ENCODE data around the gene DNAJC5.
A peak's percentile ranks its signal among the peaks of the same experiment; 100 is the strongest.

Gene DNAJC5

DNA sequence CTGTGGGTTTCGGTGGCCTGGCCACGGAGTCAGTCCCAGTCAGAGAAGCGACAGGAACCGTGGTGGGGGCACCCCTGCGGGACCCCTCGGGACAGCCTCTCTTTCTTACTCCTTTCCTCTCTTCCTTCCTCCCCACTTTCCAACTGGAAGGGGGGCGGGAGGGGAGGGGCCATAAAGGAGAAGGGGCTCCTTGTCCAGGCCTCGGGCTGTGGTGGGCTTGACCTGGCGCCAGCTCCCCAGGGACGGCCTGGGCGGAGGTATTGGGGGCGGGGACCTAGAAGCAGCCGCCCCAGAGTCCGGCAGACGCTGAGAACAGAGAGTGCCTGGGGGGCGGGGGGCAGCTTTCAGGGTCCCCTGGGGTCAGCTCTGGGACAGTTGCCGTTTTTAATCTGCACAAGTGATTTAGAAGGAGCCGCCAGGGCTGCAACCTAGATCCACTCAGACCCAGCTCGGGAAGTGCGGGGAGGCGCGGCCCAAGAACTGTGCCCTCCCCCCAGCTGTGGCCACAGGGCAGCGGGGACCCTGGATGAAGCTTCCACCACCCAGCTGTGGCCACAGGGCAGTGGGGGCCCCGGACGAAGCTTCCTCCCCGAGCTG lies 40.1 kb upstream of the DNAJC5 start:
- Histone ChIP-seq H3K4me1 (ENCODE audit: control insufficient read depth, insufficient read depth, low read length, poor library complexity, severe bottlenecking) (peaks cover 42% of the 10 kb centered on the region), H3K4me3 (ENCODE audit: extremely low read depth, insufficient read depth, low read length, poor library complexity, severe bottlenecking) (no peak overlapping the region), H3K9me3 (ENCODE audit: control insufficient read depth, low read length) (no peaks in the 10 kb centered on the region), H3K27ac (ENCODE audit: low read depth, low read length, severe bottlenecking) (peak overlapping the region; percentile 69), H3K36me3 (ENCODE audit: control insufficient read depth, insufficient read depth, low read length) (no peaks in the 10 kb centered on the region)
- WGBS, 2 experiments (ENCODE audit: insufficient coverage in 2 of 2), result 31 to 41% methylated on average over 13 to 21 of the region's 26 CpGs

DNA sequence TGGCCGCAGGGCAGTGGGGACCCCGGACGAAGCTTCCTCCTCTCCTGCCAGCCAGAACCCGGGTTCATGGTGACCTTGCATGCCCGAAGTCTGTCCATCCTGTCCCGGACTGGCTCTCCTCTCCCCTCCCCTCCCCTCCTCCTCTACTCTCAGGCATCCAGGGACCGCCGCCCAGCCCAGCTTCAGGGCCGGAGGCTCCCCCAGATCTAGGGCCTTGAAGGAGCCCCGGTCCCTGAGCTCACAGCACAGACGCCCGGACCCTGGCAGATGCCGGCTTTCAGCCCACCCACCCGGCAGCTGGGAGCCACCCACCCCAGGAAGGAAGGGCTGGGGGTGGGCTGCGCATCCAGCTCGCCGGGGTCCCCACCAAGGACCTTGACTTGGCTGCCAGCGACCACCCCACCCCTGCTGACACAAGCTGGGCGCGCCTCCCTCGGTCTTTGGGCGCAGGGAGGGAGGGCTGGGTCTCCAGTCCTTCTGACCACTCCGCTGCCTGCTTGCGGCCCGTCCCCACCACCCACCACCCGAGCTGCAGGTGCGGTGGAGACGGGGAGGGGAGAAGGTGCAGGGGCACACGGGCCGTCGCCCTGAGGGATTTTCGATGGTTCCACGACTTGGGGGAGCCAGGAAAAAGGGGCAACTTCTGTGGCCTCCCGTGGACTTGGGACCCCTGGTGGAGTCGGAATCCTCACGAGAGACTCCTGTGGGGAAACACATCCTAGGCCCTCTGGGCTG lies 39.4 kb upstream of the DNAJC5 start:
- 58 to 65% methylated on average over 20 to 25 of the region's 36 CpGs for WGBS, 2 experiments (ENCODE audit: insufficient coverage in 2 of 2)
- Histone ChIP-seq H3K4me1 (ENCODE audit: control insufficient read depth, insufficient read depth, low read length, poor library complexity, severe bottlenecking) (peaks cover 42% of the 10 kb centered on the region), H3K9me3 (ENCODE audit: control insufficient read depth, low read length) (no peaks in the 10 kb centered on the region), H3K36me3 (ENCODE audit: control insufficient read depth, insufficient read depth, low read length) (peaks cover 3% of the 10 kb centered on the region), H3K27ac (ENCODE audit: low read depth, low read length, severe bottlenecking) (peak overlapping the region; percentile 69), H3K4me3 (ENCODE audit: extremely low read depth, insufficient read depth, low read length, poor library complexity, severe bottlenecking) (no peak overlapping the region)

DNA sequence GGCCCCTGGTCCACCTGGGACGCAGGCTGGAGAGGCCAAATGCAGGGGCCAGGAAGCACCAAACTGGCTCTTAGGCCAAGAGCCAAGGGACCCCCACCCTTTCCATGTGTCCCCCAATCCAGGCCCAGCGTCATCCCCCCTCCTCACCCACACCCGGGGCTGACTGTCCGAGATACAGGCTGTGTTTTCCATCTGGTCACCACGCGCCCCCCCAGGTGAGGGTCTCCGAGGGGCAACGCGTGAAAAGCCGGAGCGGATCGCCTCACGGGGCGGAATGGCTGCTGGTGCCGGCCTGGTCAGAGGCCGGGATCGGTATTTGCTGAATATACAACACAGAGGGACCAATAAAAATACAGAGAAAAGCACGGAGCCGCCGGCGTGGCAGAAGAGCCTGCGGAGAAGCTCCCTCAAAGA lies 38.8 kb upstream of the DNAJC5 start:
- peaks cover 5% of the 10 kb centered on the region for H3K36me3 ChIP-seq (ENCODE audit: control insufficient read depth, insufficient read depth, low read length)
- no peak overlapping the region for H3K4me3 ChIP-seq (ENCODE audit: extremely low read depth, insufficient read depth, low read length, poor library complexity, severe bottlenecking)
- peaks cover 42% of the 10 kb centered on the region for H3K4me1 ChIP-seq (ENCODE audit: control insufficient read depth, insufficient read depth, low read length, poor library complexity, severe bottlenecking)
- no peaks in the 10 kb centered on the region for H3K9me3 ChIP-seq (ENCODE audit: control insufficient read depth, low read length)
- no peak overlapping the region for H3K27ac ChIP-seq (ENCODE audit: low read depth, low read length, severe bottlenecking)
- 73 to 79% methylated on average over 17 to 18 of the region's 22 CpGs for WGBS, 2 experiments (ENCODE audit: insufficient coverage in 2 of 2)

DNA sequence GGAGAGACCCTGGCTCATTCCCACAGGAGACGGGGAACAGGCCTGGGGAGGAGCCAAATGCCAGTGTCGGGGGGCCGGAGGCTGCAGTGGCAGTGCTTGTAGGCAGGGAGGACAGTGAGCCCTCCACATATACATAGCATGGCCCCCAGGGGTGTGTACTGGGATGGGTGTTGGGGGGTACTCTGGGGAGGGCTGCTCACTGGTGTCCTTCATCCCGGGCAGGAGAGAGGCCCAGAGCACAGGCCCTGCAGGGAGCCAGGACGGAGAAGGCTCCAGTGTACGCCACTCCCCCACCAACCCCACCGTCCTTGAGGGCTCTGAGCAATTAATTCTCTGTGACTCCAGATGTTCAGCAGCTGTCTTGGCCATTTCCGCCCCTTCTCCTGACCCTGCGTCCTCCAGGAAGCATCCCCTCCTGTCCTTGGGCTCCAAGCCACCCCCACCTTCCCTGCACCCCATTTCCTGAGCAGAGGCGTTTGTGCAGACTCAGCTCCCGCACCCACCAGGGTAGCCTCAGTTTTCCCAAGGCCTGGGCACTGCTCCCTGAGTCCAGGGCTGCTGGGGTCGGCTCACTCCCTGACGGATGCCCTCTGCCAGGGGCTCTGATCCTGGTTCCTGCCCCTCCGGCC lies 37.0 kb upstream of the DNAJC5 start:
- Histone ChIP-seq H3K4me3 (ENCODE audit: extremely low read depth, insufficient read depth, low read length, poor library complexity, severe bottlenecking) (no peak overlapping the region), H3K9me3 (ENCODE audit: control insufficient read depth, low read length) (no peaks in the 10 kb centered on the region), H3K4me1 (ENCODE audit: control insufficient read depth, insufficient read depth, low read length, poor library complexity, severe bottlenecking) (peaks cover 42% of the 10 kb centered on the region), H3K36me3 (ENCODE audit: control insufficient read depth, insufficient read depth, low read length) (peaks cover 12% of the 10 kb centered on the region), H3K27ac (ENCODE audit: low read depth, low read length, severe bottlenecking) (peak overlapping the region; percentile 85)
- WGBS, 2 experiments (ENCODE audit: insufficient coverage in 2 of 2), result 75 to 83% methylated on average over 9 to 10 of the region's 14 CpGs

DNA sequence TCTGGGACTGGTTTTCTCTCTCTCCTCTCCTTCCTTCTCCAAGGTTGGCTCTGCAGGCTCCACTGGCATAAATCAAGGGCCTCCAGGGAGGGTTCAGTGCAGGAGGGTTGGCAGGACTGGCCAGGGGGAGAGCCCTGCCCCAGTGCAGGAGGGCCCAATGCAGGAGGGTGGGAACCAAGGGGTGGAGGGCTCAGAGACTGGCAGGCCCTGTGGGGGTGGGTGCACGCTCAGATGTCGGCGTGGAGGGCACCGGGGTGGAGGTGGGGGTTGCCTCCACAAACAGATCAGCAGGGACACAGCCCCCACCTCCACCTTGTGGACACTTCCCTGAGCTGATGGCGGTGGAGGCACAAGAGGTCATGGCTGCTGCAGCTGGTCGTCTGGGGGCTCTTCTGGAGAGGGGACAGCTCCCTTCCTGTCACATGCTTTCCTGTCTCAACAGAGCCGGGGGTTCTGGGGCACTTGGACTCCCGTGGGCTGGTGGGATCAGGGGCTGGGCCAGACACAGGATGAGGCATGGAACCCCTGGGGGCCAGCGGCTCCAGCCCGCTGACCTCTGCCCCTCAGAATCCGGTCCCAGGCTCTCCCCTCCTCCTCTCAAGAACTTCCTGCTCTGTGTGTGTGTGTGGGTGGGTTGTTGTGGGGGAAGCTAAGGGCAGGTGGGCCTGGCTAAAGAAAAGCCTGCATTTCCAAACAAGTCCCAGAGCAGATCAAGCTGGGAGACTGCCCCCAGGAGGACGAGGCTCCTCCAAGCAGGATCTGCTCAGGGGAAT lies 36.3 kb upstream of the DNAJC5 start:
- Histone ChIP-seq H3K36me3 (ENCODE audit: control insufficient read depth, insufficient read depth, low read length) (peaks cover 18% of the 10 kb centered on the region), H3K27ac (ENCODE audit: low read depth, low read length, severe bottlenecking) (peak overlapping the region; percentile 85), H3K4me1 (ENCODE audit: control insufficient read depth, insufficient read depth, low read length, poor library complexity, severe bottlenecking) (peaks cover 39% of the 10 kb centered on the region), H3K9me3 (ENCODE audit: control insufficient read depth, low read length) (no peaks in the 10 kb centered on the region), H3K4me3 (ENCODE audit: extremely low read depth, insufficient read depth, low read length, poor library complexity, severe bottlenecking) (no peak overlapping the region)
- WGBS, 2 experiments (ENCODE audit: insufficient coverage in 2 of 2), result 18 to 25% methylated on average over 7 to 8 of the region's 12 CpGs

DNA sequence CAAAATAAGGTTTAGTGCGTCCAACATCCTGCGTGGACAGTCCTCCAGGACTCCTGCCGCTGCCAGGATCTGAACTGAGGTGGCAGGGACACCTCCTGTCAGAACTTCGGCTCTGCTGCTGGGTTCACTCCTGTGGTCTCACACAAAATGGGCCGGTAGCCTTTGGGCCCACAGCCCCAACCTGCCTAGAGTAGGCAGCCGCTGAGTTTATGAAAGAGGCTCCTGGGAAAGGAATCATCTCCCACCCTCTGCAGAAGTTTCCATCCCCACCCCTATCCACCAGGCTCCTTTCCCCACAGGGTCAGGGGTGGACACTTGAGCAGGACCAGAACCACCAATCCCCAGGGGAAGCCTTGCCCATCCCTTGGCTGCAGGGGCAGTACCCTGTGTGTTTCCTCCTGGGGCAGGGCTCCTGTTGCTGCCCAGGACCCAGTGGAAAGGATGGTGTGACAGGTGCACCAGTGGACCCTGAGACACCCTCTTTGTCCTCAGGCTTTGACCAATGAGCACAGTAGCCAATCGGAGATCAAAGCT lies 35.7 kb upstream of the DNAJC5 start:
- no peaks in the 10 kb centered on the region for H3K9me3 ChIP-seq (ENCODE audit: control insufficient read depth, low read length)
- peaks cover 33% of the 10 kb centered on the region for H3K4me1 ChIP-seq (ENCODE audit: control insufficient read depth, insufficient read depth, low read length, poor library complexity, severe bottlenecking)
- H3K36me3 ChIP-seq (ENCODE audit: control insufficient read depth, insufficient read depth, low read length), result peaks cover 20% of the 10 kb centered on the region
- H3K27ac ChIP-seq (ENCODE audit: low read depth, low read length, severe bottlenecking), result peak overlapping the region; percentile 85
- WGBS, 2 experiments (ENCODE audit: insufficient coverage in 2 of 2), result 56 to 66% methylated on average over 6 to 7 of the region's 7 CpGs
- H3K4me3 ChIP-seq (ENCODE audit: extremely low read depth, insufficient read depth, low read length, poor library complexity, severe bottlenecking), result no peak overlapping the region

DNA sequence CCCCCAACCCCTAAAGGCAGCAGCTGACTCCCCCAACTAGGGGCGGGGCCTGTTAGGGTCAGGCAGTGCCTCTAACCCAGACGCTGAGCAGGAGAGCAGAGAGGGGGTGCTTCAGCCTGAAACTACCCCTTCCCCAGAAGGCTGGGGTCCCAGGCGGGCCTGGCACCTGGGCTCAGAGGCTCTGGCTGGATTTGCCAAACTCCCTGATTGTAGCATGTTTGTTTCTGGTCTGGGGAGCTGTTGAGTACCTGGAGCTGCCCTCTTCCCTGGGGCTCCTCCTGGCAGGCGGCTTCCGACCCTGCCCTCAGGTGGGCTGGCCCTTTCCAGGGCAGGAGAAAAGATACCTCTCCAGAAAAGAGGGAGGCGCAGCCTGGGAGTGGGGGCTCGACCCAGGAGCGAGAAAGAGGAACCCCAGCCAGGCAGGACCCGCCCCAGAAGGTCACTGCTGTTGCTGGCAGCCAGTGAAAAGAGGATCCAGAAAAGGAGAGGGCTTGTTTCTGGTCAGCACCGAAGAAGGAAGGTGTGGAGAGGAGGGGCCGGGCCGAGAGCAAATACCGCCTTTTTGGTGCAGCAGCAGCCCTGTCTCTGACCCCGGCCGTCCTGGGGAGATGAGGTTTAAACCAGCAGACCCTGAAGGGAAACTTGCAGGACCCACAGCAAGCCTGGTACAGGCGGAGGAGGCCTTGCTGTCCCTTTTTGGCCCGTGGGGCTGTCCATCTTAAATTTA lies 34.4 kb upstream of the DNAJC5 start:
- H3K9me3 ChIP-seq (ENCODE audit: control insufficient read depth, low read length), result no peaks in the 10 kb centered on the region
- 84 to 89% methylated on average over 12 to 17 of the region's 17 CpGs for WGBS, 2 experiments (ENCODE audit: insufficient coverage in 2 of 2)
- H3K4me3 ChIP-seq (ENCODE audit: extremely low read depth, insufficient read depth, low read length, poor library complexity, severe bottlenecking), result no peak overlapping the region
- peaks cover 23% of the 10 kb centered on the region for H3K4me1 ChIP-seq (ENCODE audit: control insufficient read depth, insufficient read depth, low read length, poor library complexity, severe bottlenecking)
- H3K36me3 ChIP-seq (ENCODE audit: control insufficient read depth, insufficient read depth, low read length), result peaks cover 20% of the 10 kb centered on the region
- H3K27ac ChIP-seq (ENCODE audit: low read depth, low read length, severe bottlenecking), result peak overlapping the region; percentile 41

DNA sequence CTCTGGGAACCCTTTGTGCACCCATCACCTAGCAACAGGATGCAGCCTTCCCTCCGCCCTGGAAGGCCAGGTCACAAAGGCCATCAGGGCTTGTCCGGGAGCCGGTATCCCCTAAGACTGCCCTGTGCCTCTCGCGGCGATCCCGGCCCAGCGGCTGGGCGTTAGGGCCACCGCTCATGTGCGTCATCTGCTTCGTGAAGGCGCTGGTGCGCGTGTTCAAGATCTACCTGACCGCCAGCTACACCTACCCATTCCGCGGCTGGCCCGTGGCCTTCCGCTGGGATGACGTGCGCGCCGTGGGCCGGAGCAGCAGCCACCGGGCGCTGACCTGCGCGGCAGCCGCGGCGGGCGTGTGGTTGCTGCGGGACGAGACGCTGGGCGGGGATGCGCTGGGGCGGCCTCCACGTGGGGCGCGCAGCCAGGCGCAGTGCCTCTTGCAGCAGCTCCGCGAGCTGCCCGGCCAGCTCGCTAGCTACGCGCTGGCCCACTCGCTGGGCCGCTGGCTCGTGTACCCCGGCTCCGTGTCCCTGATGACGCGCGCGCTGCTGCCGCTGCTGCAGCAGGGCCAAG lies 33.5 kb upstream of the DNAJC5 start, which contains the start of gene ABHD16B:
Gene ABHD16B (plus strand): TSS at position 134 of the 570 bp plus-strand sequence. CDS start 43 bp downstream, at position 177.
- H3K9me3 ChIP-seq (ENCODE audit: control insufficient read depth, low read length), result no peaks in the 10 kb centered on the region
- 96 to 97% methylated on average over 49 to 59 of the region's 59 CpGs for WGBS, 2 experiments (ENCODE audit: insufficient coverage in 2 of 2)
- H3K4me3 ChIP-seq (ENCODE audit: extremely low read depth, insufficient read depth, low read length, poor library complexity, severe bottlenecking), result no peak within 1 kb of the TSS
- H3K36me3 ChIP-seq (ENCODE audit: control insufficient read depth, insufficient read depth, low read length), result peaks cover 22% of the 10 kb centered on the region
- peak within 1 kb of the TSS; percentile 41 for H3K27ac ChIP-seq (ENCODE audit: low read depth, low read length, severe bottlenecking)
- H3K4me1 ChIP-seq (ENCODE audit: control insufficient read depth, insufficient read depth, low read length, poor library complexity, severe bottlenecking), result peaks cover 23% of the 10 kb centered on the region

DNA sequence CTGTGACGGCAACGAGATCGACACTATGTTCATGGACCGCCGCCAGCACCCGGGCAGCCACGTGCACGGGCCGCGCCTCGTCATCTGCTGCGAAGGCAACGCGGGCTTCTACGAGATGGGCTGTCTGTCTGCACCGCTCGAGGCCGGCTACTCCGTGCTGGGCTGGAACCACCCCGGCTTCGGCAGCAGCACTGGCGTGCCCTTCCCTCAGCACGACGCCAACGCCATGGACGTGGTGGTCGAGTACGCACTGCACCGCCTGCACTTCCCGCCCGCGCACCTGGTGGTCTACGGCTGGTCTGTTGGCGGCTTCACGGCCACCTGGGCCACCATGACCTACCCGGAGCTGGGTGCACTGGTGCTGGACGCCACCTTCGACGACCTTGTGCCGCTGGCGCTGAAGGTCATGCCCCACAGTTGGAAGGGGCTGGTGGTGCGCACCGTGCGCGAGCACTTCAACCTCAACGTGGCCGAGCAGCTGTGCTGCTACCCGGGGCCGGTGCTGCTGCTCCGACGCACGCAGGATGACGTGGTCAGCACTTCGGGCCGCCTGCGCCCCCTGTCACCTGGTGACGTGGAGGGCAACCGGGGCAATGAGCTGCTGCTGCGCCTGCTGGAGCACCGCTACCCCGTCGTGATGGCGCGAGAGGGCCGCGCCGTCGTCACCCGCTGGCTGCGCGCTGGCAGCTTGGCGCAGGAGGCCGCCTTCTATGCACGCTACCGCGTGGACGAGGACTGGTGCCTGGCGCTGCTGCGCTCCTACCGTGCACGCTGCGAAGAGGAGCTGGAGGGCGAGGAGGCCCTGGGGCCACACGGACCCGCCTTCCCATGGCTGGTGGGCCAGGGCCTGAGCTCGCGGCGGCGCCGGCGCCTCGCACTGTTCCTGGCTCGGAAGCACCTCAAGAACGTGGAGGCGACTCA lies 32.7 kb upstream of the DNAJC5 start:
- Histone ChIP-seq H3K36me3 (ENCODE audit: control insufficient read depth, insufficient read depth, low read length) (peaks cover 27% of the 10 kb centered on the region), H3K27ac (ENCODE audit: low read depth, low read length, severe bottlenecking) (no peak overlapping the region), H3K4me1 (ENCODE audit: control insufficient read depth, insufficient read depth, low read length, poor library complexity, severe bottlenecking) (peaks cover 22% of the 10 kb centered on the region), H3K4me3 (ENCODE audit: extremely low read depth, insufficient read depth, low read length, poor library complexity, severe bottlenecking) (no peak overlapping the region), H3K9me3 (ENCODE audit: control insufficient read depth, low read length) (no peaks in the 10 kb centered on the region)
- 97 to 98% methylated on average over 91 to 95 of the region's 95 CpGs for WGBS, 2 experiments (ENCODE audit: insufficient coverage in 2 of 2)

Measured in mesodermal cell (in vitro differentiated cells).